A673 (cell line): Measurements from ENCODE around the gene RFX2.

Experiments
- EZH2 ChIP-seq: fragments of 200-600 bp; sonication (generic); IDR thresholded peaks from 2 replicates; pipeline ENCODE4 v1.6.1; 2017; ENCODE audit warnings: borderline replicate concordance, low read depth, mild to moderate bottlenecking, mixed read lengths, antibody characterized with exemption, low read length; ENCODE audit not compliant: poor library complexity, severe bottlenecking
- TF ChIP-seq, protein P1 (sequence below): fragments of 300-800, 200-600 bp; sonication (generic); conservative IDR thresholded peaks from 2 replicates; pipeline ENCODE4 v1.5.1; 2017; ENCODE audit warnings: low read depth, mild to moderate bottlenecking, antibody characterized with exemption, low read length, moderate library complexity, mixed read lengths

GRCh38 chr19:6048348-6048747 lies 62.0 kb downstream of the RFX2 start:
- TF ChIP-seq, protein P1, sequence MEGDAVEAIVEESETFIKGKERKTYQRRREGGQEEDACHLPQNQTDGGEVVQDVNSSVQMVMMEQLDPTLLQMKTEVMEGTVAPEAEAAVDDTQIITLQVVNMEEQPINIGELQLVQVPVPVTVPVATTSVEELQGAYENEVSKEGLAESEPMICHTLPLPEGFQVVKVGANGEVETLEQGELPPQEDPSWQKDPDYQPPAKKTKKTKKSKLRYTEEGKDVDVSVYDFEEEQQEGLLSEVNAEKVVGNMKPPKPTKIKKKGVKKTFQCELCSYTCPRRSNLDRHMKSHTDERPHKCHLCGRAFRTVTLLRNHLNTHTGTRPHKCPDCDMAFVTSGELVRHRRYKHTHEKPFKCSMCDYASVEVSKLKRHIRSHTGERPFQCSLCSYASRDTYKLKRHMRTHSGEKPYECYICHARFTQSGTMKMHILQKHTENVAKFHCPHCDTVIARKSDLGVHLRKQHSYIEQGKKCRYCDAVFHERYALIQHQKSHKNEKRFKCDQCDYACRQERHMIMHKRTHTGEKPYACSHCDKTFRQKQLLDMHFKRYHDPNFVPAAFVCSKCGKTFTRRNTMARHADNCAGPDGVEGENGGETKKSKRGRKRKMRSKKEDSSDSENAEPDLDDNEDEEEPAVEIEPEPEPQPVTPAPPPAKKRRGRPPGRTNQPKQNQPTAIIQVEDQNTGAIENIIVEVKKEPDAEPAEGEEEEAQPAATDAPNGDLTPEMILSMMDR: no peak
- no peak for TF ChIP-seq EZH2
